ENCODE measurements around the gene HTRA3.

The HTRA3 gene

DNA sequence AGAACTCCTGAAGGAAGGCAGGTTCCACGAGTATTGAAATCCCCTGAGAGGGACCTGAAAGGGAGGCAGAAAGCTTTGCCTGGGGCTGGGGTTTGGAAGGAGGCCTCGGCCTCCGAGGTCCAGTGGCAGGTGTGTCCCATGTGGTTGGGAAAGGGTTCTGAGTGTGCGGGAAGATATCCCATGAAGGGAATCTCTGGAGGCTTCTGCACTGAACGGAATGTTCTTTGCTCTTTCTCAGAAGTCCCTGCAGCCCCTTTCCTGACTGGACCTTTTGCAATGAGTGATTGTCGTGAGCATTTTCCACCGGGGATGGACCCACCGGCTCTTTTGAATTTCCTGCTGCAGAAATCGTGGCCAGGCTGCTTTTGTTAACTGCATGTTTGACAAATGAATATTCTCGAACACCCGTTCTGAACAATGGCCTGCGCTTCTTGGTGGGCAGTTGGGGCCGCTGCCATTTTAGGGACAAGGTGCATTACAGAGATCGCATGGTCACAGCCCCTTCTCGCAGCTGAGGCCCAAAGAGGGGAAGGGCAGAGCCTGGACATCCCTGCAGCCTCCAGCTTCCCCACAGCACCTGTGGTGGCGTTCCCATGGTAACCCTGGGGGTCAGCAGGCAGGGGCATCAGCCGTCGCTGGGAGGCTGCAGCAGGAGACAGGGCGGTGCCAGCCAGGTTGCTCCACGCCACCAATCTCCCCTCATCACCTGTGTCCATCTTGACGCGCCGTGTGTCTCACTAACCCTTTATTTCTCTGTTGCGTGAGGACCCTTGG lies 18.3 kb upstream of the HTRA3 start:
- POLR2A ChIA-PET (ENCODE audit: low non-redundant PET), result no interaction called here
- DNase-seq (ENCODE audit: low spot score), result no peak
- no peak overlapping the region for H3K27ac ChIP-seq
- CTCF ChIA-PET, result interaction anchor here (1.6 kb wide), 1 partner anchor 9 kb away, joined by 4 read pairs; no protein-coding TSS in a partner anchor
- TF ChIP-seq, protein P1, sequence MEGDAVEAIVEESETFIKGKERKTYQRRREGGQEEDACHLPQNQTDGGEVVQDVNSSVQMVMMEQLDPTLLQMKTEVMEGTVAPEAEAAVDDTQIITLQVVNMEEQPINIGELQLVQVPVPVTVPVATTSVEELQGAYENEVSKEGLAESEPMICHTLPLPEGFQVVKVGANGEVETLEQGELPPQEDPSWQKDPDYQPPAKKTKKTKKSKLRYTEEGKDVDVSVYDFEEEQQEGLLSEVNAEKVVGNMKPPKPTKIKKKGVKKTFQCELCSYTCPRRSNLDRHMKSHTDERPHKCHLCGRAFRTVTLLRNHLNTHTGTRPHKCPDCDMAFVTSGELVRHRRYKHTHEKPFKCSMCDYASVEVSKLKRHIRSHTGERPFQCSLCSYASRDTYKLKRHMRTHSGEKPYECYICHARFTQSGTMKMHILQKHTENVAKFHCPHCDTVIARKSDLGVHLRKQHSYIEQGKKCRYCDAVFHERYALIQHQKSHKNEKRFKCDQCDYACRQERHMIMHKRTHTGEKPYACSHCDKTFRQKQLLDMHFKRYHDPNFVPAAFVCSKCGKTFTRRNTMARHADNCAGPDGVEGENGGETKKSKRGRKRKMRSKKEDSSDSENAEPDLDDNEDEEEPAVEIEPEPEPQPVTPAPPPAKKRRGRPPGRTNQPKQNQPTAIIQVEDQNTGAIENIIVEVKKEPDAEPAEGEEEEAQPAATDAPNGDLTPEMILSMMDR (conservative IDR thresholded peaks at IDR 0.05; ENCODE audit: low read depth), result no peak

DNA sequence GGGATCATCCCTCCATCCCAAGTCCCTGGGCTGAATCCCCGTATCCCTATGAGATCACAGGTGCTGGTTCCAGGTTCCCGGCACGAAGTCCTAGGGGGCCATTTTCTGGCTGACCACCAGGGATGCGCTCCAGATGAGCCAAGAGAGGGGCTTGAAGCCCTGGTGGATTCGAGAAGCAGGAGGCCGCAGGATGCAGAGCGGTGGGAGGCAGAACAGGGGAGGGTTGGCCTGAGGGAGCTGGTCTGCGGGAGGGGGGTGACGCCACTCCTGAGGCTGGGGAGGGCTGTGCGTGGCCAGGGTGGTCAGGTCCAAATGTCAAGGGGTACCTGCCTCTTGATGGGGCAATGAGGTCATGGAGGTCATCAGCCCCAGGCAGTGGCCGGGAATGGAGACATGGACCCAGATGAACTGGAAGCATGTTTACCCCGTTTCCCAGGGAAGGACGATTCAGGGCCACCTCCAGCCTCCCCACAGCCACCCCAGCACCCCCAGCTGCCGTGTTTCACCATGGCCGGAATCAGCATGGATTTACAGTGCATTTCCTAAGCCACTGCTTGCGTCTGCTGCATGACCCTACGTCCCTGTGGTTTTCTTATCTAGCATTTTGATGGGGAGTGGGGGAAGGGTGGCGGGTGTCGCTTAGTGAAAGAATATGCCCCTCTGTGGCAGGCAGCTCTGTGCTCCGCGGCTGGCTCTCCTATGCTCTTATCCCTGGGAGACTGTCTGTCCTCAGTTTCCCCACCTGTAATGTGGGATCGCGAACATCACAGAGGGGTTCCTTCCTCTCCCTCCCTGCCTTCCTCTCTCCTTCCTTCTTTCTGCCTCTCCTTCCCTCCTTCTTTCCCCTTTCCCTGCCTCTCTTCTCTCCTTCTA lies 17.0 kb upstream of the HTRA3 start:
- DNase-seq (ENCODE audit: low spot score), result no peak
- TF ChIP-seq, protein P1 (conservative IDR thresholded peaks at IDR 0.05; ENCODE audit: low read depth), result no peak
- ChIA-PET CTCF (interaction anchor here (0.6 kb wide), 2 partner anchors 13 to 50 kb away, joined by 3 to 6 read pairs; no protein-coding TSS in a partner anchor), POLR2A (ENCODE audit: low non-redundant PET) (no interaction called here)
- no peak overlapping the region for H3K27ac ChIP-seq

GRCh38 chr4:8254076-8254475 lies 15.5 kb upstream of the HTRA3 start:
- TF ChIP-seq, protein P1 (conservative IDR thresholded peaks at IDR 0.05; ENCODE audit: low read depth), result no peak
- no peak for DNase-seq (ENCODE audit: low spot score)
- ChIA-PET POLR2A (ENCODE audit: low non-redundant PET) (no interaction called here), CTCF (no interaction called here)
- H3K27ac ChIP-seq, result peak overlapping the region; percentile 34

DNA sequence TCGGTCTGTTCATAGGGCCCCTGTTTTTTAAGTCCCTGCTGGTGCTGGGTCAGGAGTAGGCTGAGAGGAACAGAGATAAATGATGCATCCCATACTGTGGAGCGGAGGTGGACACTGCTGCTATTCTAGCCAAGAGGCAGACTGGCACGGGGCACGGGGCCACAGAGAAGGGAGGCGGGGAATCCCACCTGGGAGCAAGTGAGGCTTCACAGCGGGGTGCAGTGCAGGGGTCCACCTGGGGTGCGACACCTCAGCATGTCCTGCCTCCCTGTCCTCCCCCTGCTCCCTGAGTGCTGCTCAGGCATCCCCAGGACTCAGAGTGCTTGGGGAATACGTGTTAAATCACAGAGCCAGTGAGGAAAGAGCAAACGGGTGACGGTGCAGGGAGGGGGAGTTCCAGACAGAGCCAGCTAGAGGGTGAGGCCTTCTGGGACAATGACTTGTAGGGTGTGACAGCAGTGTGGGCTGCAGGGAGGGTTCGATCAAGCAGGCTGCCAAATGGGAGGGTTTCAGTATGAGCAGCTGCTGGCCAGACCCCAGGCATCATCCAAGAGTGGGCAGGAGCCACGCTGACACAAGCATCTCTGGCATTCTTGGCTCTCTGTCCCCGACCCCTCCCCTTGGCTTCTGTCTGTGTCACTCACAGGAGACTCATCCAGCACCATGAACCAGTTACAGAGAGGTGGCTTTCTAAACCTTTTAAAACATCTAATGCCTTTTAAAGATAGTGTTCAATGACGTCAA lies 13.7 kb upstream of the HTRA3 start:
- ChIA-PET POLR2A (ENCODE audit: low non-redundant PET) (no interaction called here), CTCF (no interaction called here)
- no peak for DNase-seq (ENCODE audit: low spot score)
- H3K27ac ChIP-seq, result no peak overlapping the region
- TF ChIP-seq, protein P1 (conservative IDR thresholded peaks at IDR 0.05; ENCODE audit: low read depth), result no peak

GRCh38 chr4:8257854-8258253 lies 11.7 kb upstream of the HTRA3 start:
- ChIA-PET CTCF (no interaction called here), POLR2A (ENCODE audit: low non-redundant PET) (no interaction called here)
- H3K27ac ChIP-seq, result no peak overlapping the region
- no peak for DNase-seq (ENCODE audit: low spot score)
- TF ChIP-seq, protein P1 (conservative IDR thresholded peaks at IDR 0.05; ENCODE audit: low read depth), result no peak

- no peak overlapping the region for H3K27ac ChIP-seq
- DNase-seq (ENCODE audit: low spot score), result no peak
- TF ChIP-seq, protein P1 (conservative IDR thresholded peaks at IDR 0.05; ENCODE audit: low read depth), result no peak
- ChIA-PET POLR2A (ENCODE audit: low non-redundant PET) (no interaction called here), CTCF (no interaction called here)
Observed at GRCh38 chr4:8258552-8259212, 10.9 kb upstream of the HTRA3 start.

Data from RWPE1 (cell line).